ENCODE data around the gene RBBP5. TPM values are rescaled to one million over a fixed set of nuclear protein-coding genes. Genes with fewer than 3 reads are reported as not detected.

Gene RBBP5
- total RNA-seq, 1 donor from 2014 or later: 19.7 TPM

- Mint-ChIP-seq H3K9me3 (no peaks in the 10 kb centered on the region), H3K36me3 (ENCODE audit: low read depth) (peaks cover 28% of the 10 kb centered on the region), H3K4me1 (peaks cover 11% of the 10 kb centered on the region), H3K27me3 (no peaks in the 10 kb centered on the region), H3K4me3 (no peak overlapping the region), H3K27ac (no peak overlapping the region)
- ATAC-seq (ENCODE audit: low read depth) (no peak), DNase-seq (no peak)
- TF ChIP-seq CTCF (IDR thresholded peaks at IDR 0.05): no peak
- POLR2A ChIA-PET: no interaction called here
- CTCF ChIA-PET: interaction anchor here (0.5 to 4.2 kb wide), 4 partner anchors 22 to 445 kb away, joined by 3 to 36 read pairs (median 6); partner anchors contain the start of gene RBBP5
- intact Hi-C loops (cut with micrococcal nuclease): loop anchor here (5.0 kb wide), 1 partner anchor 37 kb away; no protein-coding TSS in a partner anchor
Observed at GRCh38 chr1:205144046-205144720, 22.4 kb upstream of the RBBP5 start.

- ATAC-seq (ENCODE audit: low read depth) (no peak), DNase-seq (no peak)
- no peak overlapping the region for H3K4me3 Mint-ChIP-seq
- no peaks in the 10 kb centered on the region for H3K27me3 Mint-ChIP-seq
- peak overlapping the region; percentile 57 for H3K27ac Mint-ChIP-seq
- H3K4me1 Mint-ChIP-seq: peaks cover 27% of the 10 kb centered on the region
- no peaks in the 10 kb centered on the region for H3K9me3 Mint-ChIP-seq
- ChIA-PET CTCF (interaction anchor here (1.0 to 4.2 kb wide), 15 partner anchors 10 to 170 kb away, joined by 3 to 36 read pairs (median 5); partner anchors contain the start of gene RBBP5), POLR2A (interaction anchor here (1.5 kb wide), 1 partner anchor 20 kb away, joined by 11 read pairs; the partner anchor contains the start of gene RBBP5)
- intact Hi-C loops (cut with micrococcal nuclease): loop anchor here (5.0 kb wide), 1 partner anchor 35 kb away; no protein-coding TSS in a partner anchor
- peaks cover 13% of the 10 kb centered on the region for H3K36me3 Mint-ChIP-seq (ENCODE audit: low read depth)
- no peak for TF ChIP-seq CTCF (IDR thresholded peaks at IDR 0.05)
Observed at GRCh38 chr1:205142102-205142469, 20.3 kb upstream of the RBBP5 start.

GRCh38 chr1:205141236-205142101 is 19.7 kb upstream of the RBBP5 start:
- POLR2A ChIA-PET: interaction anchor here (0.9 to 1.5 kb wide), 2 partner anchors 16 to 20 kb away, joined by 3 to 11 read pairs; partner anchors contain the start of gene RBBP5
- H3K27ac Mint-ChIP-seq: peak overlapping the region; percentile 57

GRCh38 chr1:205140113-205140512 is 18.3 kb upstream of the RBBP5 start:
- H3K27me3 Mint-ChIP-seq: no peaks in the 10 kb centered on the region
- ChIA-PET POLR2A (no interaction called here), CTCF (interaction anchor here (1.5 to 4.2 kb wide), 4 partner anchors 18 to 116 kb away, joined by 5 to 36 read pairs (median 16); partner anchors contain the start of gene RBBP5)
- H3K9me3 Mint-ChIP-seq: no peaks in the 10 kb centered on the region
- H3K27ac Mint-ChIP-seq: no peak overlapping the region
- H3K4me3 Mint-ChIP-seq: no peak overlapping the region
- H3K36me3 Mint-ChIP-seq (ENCODE audit: low read depth): no peaks in the 10 kb centered on the region
- intact Hi-C loops (cut with micrococcal nuclease): loop anchor here (5.0 kb wide), 1 partner anchor 33 kb away; no protein-coding TSS in a partner anchor
- H3K4me1 Mint-ChIP-seq: peaks cover 27% of the 10 kb centered on the region
- no peak for ATAC-seq (ENCODE audit: low read depth)
- no peak for DNase-seq
- no peak for TF ChIP-seq CTCF (IDR thresholded peaks at IDR 0.05)

More at GRCh38 chr1:205141236-205142101, 19.7 kb upstream of the RBBP5 start:
- no peaks in the 10 kb centered on the region for H3K9me3 Mint-ChIP-seq
- ATAC-seq (ENCODE audit: low read depth) (peak; percentile 79), DNase-seq (peak; percentile 47)
- intact Hi-C loops (cut with micrococcal nuclease): loop anchor here (1.0 to 5.0 kb wide), 6 partner anchors 20 to 166 kb away; partner anchors contain the start of gene RBBP5
- H3K36me3 Mint-ChIP-seq (ENCODE audit: low read depth): peaks cover 8% of the 10 kb centered on the region
- CTCF ChIA-PET: interaction anchor here (0.7 to 4.2 kb wide), 25 partner anchors 9 to 169 kb away, joined by 3 to 36 read pairs (median 5); partner anchors contain the start of gene RBBP5
- TF ChIP-seq CTCF (IDR thresholded peaks at IDR 0.05): peak; percentile 24
- H3K27me3 Mint-ChIP-seq: no peaks in the 10 kb centered on the region
- H3K4me1 Mint-ChIP-seq: peaks cover 27% of the 10 kb centered on the region
- H3K4me3 Mint-ChIP-seq: no peak overlapping the region

All from activated B cell treated with CpG ODN at 0.5 μM for 24 hours (primary cell).